ENCODE measurements around the gene RUBCN.
"Not testable (repeated sequence)": the region's sequence is repeated elsewhere in the genome, so short reads cannot be mapped to it uniquely, and the experiment has no call there.

Gene RUBCN

DNA sequence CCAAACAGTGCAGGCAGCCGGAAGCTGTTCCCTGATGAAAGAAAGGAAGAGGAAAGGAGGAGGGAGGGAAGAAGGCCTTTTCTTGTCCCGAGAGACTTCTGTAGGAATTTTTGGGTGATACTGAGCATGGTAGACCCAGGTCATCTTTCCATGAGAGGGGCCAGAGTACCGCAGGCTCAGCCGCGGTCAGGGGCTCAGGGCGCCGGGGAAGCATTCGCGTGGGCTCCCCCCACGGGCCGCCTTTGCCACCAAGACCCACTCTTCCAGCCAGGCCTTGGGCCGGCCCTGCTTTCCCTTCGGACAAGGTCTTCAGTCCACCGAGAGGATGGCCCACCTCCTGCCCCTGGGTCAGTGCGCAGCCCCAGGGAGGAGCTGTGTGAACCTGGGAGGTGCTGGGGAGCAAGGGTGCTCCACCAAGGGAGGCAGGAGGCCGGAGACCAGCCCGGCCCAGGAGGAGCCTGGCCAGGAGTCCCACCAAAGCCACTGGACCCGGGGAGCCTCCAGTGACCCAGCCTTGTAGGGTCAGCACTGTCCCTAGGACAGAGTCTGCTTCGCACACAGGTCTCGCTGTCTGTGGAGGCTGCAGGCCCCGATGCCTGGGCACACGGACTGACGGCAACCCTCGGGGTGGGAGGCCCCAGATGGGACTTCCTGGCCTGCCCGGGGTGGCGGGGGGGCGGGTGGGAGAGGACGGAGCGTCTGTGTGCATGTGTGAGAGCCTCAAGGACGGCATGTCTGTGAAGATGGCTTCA lies 79.0 kb downstream of the RUBCN start:
- DNase-seq (ENCODE audit: low spot score), result not testable (repeated sequence)

DNA sequence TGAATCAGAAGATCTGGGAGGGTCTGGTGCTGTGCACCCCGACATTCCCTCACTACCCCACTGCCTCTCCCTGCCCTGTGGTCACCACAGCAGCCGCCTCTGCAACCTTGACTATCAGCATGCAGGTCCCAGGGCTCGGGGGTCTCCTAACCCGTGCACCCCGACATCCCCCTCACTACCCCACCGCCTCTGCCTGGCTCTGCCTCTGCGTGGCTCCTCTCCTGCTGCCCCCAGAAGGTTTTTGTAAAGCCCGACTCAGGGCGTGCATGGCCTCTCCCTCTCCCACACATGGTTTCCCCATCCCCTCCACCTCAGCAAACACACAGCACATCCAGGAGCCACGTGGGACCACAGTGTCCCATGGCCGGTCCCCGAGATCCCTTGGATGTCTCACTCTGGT lies 79.7 kb downstream of the RUBCN start:
- DNase-seq (ENCODE audit: low spot score), result not testable (repeated sequence)

DNA sequence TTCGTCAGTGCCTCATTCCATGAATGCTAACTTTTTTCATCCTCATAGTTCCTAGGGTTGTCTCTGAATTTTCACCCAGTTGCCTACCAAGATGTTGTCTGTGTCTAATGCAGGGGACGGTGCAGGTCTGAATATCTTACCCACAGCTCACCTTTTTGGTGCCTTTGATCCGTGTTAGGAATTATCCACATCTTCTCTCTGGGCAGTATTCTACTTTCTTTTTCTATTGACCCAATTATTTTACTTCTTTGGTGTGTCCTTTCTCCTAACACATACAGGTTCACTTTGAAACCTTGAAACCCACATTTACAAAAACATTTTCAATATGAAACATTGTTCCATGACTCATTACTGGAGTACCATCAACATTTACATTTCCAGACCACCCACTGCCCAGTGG lies 80.6 kb downstream of the RUBCN start:
- not testable (repeated sequence) for DNase-seq (ENCODE audit: low spot score)

DNA sequence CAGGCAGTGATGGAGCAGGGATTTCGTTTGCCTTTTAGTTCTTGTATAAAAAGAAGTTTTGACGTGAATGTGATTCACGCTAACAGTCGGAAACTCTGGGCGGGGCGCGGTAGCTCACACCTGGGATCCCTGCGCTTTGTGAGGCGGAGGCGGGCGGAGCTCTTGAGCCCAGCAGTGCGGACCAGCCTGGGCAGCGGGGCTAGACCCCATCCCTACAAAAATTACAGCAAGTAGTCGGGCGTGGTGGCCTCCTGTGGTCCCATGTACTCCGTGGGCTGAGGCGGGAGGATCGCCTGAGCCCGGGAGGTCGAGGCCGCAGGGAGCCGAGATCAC lies 81.7 kb downstream of the RUBCN start:
- not testable (repeated sequence) for DNase-seq (ENCODE audit: low spot score)

DNA sequence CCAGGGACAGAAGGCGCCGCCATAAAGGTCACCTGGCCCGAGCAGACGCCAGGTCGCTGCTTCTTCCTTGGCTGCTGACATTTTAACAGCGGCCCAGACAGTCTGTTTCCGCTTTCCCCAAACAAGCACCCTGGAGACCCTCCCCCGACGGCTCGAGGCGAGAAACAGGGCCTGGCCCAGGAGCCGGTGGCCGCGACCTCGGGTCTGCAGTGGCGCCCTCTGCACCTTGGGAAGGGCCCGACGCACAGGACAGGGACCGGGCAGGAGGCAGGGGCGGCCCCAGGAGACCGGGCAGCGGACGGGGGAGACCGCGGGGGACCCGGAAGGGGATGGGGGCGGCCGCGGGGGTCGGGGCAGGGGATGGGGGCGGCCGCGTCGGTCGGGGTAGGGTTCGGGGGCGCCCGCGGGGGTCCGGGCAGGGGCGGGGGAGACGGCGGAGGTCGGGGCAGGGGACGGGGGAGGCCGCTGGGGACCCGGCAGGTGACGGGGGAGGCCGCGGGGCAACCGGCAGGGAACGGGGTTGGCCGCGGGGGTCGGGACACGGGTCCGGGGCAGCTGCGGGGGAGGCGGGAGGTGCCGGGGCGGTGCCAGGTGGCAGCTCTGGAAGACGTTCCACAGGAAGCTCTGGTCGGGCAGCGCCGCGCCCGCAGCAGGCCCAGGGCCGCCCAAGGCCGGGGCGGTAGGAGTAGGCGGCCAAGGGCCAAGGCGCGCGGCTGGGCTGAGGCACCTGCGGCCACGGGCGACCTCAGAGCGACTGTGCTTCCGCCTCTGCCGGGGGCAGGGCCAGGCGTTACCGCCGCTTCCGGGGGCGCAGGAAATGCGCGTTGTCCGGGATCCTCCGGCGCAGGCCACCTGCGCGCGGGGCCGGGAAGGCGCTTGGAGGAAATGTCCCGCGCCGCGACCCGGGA lies 82.4 kb downstream of the RUBCN start:
- DNase-seq (ENCODE audit: low spot score), result not testable (repeated sequence)

DNA sequence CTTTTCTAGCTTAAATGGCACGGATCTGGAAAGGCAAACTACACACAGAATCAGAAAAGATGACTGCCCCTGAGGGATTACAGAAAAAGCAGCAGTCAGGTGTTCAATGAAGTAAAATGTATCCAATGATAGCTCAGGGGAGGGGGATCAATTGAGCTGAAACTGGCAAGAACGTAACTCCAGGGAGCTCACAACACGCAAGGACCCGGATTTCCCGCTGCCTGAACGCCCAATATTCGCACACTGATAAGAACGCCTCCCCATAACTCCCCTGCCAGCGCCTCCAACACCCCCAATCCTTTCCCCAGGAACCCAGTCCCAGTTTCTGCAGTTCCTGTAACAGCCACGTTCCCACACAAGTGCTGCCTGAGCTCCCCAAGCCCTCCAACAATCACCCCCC lies 83.8 kb downstream of the RUBCN start:
- not testable (repeated sequence) for DNase-seq (ENCODE audit: low spot score)

- not testable (repeated sequence) for DNase-seq (ENCODE audit: low spot score)
These were observed 89.1 kb downstream of the RUBCN start for GRCh38 chr3:197647649-197648048.

DNA sequence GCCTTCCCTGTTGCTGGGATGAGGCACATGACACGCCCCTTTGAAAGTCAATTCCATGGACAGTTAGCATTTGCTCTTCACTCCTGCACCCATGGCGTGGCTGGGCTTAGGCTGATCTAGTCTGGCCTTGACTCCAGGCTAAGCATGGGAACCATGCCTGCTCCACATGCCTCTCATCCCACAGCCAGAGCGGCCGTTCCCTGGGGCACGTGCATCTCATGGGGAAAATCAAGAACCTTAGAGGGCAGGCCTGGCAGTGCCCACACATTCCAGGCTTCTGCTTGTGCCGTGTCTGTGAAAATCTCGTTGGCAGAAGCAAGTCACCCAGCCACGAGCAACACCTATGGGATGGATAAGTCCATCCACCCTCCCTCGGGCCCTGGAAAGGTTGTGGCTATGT lies 89.5 kb downstream of the RUBCN start:
- DNase-seq (ENCODE audit: low spot score), result not testable (repeated sequence)

- not testable (repeated sequence) for DNase-seq (ENCODE audit: low spot score)
These were observed 90.4 kb downstream of the RUBCN start for GRCh38 chr3:197646294-197646693.

GRCh38 chr3:197637556-197637955 lies 99.1 kb downstream of the RUBCN start:
- DNase-seq (ENCODE audit: low spot score), result not testable (repeated sequence)

GRCh38 chr3:197631989-197632388 lies 104.7 kb downstream of the RUBCN start:
- DNase-seq (ENCODE audit: low spot score), result not testable (repeated sequence)

DNA sequence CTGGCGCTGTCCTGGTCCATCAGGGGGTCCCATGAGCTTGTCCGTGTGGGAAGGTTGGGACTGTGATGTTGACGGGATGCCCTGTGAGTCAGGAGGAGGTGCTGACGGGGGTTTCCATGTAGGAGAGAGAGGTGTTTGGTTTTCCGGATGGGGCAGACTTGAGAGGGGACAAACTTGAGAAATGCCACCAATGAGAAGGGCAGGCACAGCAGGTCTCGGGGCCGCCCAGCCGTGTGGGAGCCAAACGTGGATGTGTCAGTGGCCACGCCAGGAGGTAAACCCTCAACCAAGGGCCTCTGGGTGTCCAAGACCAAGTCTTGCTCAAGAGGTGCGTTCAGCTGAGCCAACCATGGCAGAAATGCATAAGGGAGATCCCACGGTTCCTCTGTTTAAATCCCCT lies 105.9 kb downstream of the RUBCN start:
- not testable (repeated sequence) for DNase-seq (ENCODE audit: low spot score)

- DNase-seq (ENCODE audit: low spot score), result not testable (repeated sequence)
These were observed 107.4 kb downstream of the RUBCN start for GRCh38 chr3:197629286-197629685.

DNA sequence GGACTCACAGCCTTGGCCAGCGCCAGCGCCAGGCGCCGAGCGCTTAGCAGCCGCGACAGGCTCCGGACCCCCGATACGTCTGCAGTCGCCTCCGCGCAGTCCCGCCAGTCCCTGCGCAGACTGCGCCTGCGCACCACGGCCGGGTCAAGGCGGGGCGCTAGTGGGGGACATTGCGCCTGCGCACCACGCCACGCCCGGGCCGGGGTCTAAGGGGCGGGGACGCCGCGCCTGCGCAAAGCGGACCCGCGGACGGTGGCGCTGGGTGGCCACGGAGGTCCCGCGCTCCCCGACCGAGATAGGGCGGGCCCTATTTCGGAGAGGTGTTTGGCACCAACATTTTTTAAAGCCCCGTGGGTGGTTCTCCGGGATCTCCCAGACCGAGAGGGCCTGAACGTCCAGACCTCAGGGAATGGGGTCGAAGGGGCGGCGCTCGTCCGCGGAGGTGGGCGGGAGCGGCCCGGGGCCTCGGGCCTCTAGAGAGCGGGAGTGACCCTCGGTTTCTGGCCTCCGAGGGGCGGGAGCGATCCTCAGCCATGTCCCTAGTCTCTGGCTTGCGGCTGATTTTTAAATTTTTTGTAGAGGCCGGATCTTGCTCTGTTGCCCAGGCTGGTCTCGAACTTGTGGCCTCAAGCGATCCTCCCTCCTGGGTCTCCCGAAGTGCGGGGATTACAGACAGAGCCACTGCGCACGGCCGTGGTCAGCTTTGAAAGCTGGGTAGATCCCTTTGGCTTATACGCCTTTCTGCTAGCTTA lies 108.8 kb downstream of the RUBCN start:
- DNase-seq (ENCODE audit: low spot score), result peak; percentile 73

GRCh38 chr3:197627158-197627771 lies 109.4 kb downstream of the RUBCN start:
- DNase-seq (ENCODE audit: low spot score), result not testable (repeated sequence)

DNA sequence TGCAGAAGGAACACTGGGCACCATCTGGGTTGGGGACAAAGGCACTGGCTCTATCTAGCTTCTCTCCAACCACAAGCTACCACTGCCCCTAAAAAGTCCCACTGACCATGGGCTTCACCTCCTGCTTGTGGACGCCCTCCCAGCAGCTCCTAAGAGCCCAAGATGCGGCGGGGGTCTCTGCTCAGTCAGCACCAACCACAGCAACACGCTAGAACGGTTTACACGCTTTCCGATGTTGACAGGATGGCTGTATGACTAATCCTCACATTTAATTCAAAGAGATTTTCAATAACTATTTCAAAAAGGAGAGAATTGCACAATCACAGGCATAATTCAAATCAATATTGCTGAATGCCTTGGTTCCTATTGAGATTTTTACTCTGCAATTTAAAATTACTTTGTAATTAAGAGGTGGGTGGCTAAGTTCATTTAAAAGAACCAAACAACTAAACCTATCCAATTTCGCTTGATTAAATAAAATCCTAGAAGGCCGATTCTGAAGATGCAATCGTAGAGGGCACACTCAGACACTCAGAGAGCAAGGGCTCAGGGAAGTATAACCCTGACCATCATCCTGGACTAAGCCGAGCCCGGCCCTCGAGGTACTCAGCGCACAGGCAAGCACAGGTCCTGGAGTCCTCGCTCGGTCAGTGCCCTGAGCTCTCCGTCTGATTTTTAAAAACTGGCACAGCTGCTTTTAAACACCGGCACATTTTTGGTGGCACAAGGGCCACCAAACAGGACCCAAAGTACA lies 110.1 kb downstream of the RUBCN start:
- DNase-seq (ENCODE audit: low spot score), result not testable (repeated sequence)

DNA sequence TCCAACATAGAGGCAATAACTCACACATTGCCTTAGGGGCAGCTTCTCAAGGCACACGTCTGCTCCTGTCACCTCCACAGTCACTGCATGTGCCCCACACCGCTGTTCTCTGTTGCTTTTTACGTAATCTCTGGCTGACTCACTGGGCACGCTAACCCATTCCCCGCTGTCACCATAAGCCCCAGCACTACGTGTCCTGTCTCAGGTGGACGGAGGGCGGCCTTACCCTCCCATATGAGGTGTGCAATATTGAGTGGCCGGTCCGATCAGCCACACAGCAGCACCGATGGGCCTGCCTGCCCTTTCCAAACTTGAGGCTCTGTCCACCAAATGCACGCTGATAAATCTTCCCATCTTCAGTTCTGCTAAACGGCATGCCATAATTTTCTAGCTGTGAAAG lies 115.2 kb downstream of the RUBCN start:
- DNase-seq (ENCODE audit: low spot score), result not testable (repeated sequence)
